ES-I3 (cell line): Measurements from ENCODE around the gene SETD1A.
A peak's percentile ranks its signal among the peaks of the same experiment; 100 is the strongest.

Experiments
- H3K36me3 ChIP-seq: 2 replicates; pipeline ENCODE4 v1.6.1; 2013; ENCODE audit warnings: mild to moderate bottlenecking, low read length, control low read depth, moderate library complexity; ENCODE audit not compliant: insufficient read depth
- H3K4me1 ChIP-seq: 2 replicates; pipeline ENCODE4 v1.6.1; 2013; ENCODE audit warnings: mild to moderate bottlenecking, control low read depth, low read length; ENCODE audit not compliant: insufficient read depth
- H3K9ac ChIP-seq: 2 replicates; pipeline ENCODE4 v1.6.1; 2013; ENCODE audit warnings: low read depth, mild to moderate bottlenecking, low read length, moderate library complexity
- H3K9me3 ChIP-seq: 2 replicates; pipeline ENCODE4 v1.6.1; 2013; ENCODE audit warnings: mild to moderate bottlenecking, low read length, moderate library complexity; ENCODE audit not compliant: control insufficient read depth, insufficient read depth

SETD1A gene

GRCh38 chr16:31032736-31033708 lies 75.5 kb downstream of the SETD1A start, which contains the start of gene STX4:
STX4 (plus strand) TSS chr16:31033558; CDS start chr16:31033806, 248 bp downstream.
- no peaks in the 10 kb centered on the region for H3K36me3 ChIP-seq
- H3K4me1 ChIP-seq: no peaks in the 10 kb centered on the region
- peak within 1 kb of the TSS; percentile 79 for H3K9ac ChIP-seq
- H3K9me3 ChIP-seq: no peaks in the 10 kb centered on the region

DNA sequence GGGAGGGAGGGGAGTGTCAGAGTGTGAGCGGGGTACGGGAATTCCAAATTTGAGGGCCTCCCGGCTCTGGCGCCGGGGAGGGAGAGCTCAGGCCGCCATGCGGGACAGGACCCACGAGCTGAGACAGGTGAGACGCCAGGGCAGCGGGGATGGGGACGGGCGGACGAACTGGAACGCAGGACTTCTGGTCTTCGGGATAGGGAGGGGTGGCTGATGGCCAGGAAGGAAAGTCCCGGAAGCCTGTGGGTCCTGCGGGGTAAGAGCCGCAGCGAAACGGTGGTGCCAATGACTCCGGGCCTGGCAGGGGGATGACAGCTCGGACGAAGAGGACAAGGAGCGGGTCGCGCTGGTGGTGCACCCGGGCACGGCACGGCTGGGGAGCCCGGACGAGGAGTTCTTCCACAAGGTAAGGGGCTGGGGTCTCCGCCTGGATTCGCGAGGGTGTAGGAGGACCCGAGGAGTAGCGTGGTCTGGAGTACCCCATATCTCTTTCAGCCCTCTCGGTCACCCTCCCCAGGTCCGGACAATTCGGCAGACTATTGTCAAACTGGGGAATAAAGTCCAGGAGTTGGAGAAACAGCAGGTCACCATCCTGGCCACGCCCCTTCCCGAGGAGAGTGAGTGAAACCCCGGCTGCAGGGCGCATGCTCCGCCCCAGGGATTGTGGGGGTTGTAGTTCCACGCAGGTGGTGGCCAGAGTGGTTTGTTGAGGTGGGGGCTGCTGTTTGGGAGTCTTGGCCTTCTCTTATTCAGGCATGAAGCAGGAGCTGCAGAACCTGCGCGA lies 76.3 kb downstream of the SETD1A start:
- H3K9ac ChIP-seq: peak overlapping the region; percentile 79
- H3K4me1 ChIP-seq: no peaks in the 10 kb centered on the region
- H3K9me3 ChIP-seq: no peaks in the 10 kb centered on the region
- no peaks in the 10 kb centered on the region for H3K36me3 ChIP-seq
